ENCODE results near the gene ZDHHC22. TPM values are rescaled to one million over a fixed set of nuclear protein-coding genes. Genes with fewer than 3 reads are reported as not detected.

Gene ZDHHC22
- polyA plus RNA-seq, 1 of the 3 experiments (the other 2 are of a cell fraction), result not detected

- POLR2A ChIA-PET, result no interaction called here
- Histone ChIP-seq H3K9me2 (no peaks in the 10 kb centered on the region), H3K36me3 (replicated peaks in 1 of 2; ENCODE audit: control insufficient read depth in 1 of 2, insufficient read depth in 2 of 2, low read length in 1 of 2) (no peaks in the 10 kb centered on the region), H2AFZ (ENCODE audit: low read depth) (no peak overlapping the region), H3K27me3 (ENCODE audit: insufficient read depth) (peaks cover 8% of the 10 kb centered on the region; the same call in 1 of the 2 replicates), H3K79me2 (ENCODE audit: insufficient read depth) (no peaks in the 10 kb centered on the region), H3K9me3 (no peaks in the 10 kb centered on the region), H3K27ac (ENCODE audit: low read depth in 2 of 2, low read length in 1 of 2) (no peak overlapping the region), H3F3A (replicated peaks; ENCODE audit: insufficient read depth) (no peaks in the 10 kb centered on the region), H3K4me2 (no peak overlapping the region), H3K4me3 (ENCODE audit: low read depth in 2 of 2, low read length in 1 of 2) (no peak overlapping the region), H3K9ac (no peak overlapping the region), H4K20me1 (ENCODE audit: insufficient read depth) (no peaks in the 10 kb centered on the region), H3K4me1 (ENCODE audit: control insufficient read depth in 1 of 2, insufficient read depth in 2 of 2, low read depth in 1 of 2, low read length in 1 of 2) (peaks cover 0 to 2% of the 10 kb centered on the region in 2 experiments; a peak in 1 of 4 replicates)
- peak; percentile 3 for DNase-seq
- no peak for TF ChIP-seq JUND (IDR thresholded peaks at IDR 0.05)
- TF ChIP-seq RCOR1 (IDR thresholded peaks at IDR 0.05; ENCODE audit: low read length), result no peak
- no peak for TF ChIP-seq TAF1 (IDR thresholded peaks at IDR 0.05; ENCODE audit: borderline replicate concordance, low read depth, low read length)
- TF ChIP-seq PBX3 (IDR thresholded peaks at IDR 0.05), result no peak
- no peak for TF ChIP-seq RFX5 (IDR thresholded peaks at IDR 0.05; ENCODE audit: low read length)
- no peak for TF ChIP-seq POLR2AphosphoS5 (IDR thresholded peaks at IDR 0.05; ENCODE audit: low read depth, low read length)
- no peak for TF ChIP-seq SIN3A (IDR thresholded peaks at IDR 0.05; ENCODE audit: borderline replicate concordance, low read depth, low read length)
- TF ChIP-seq TCF12 (IDR thresholded peaks at IDR 0.05), result no peak
- no peak for TF ChIP-seq EP300 (IDR thresholded peaks at IDR 0.05; ENCODE audit: borderline replicate concordance in 1 of 2, low read depth in 1 of 2, low read length in 1 of 2)
- no peak for TF ChIP-seq FOXJ3 (CRISPR knock-in tag; IDR thresholded peaks at IDR 0.05)
- TF ChIP-seq, protein P1, sequence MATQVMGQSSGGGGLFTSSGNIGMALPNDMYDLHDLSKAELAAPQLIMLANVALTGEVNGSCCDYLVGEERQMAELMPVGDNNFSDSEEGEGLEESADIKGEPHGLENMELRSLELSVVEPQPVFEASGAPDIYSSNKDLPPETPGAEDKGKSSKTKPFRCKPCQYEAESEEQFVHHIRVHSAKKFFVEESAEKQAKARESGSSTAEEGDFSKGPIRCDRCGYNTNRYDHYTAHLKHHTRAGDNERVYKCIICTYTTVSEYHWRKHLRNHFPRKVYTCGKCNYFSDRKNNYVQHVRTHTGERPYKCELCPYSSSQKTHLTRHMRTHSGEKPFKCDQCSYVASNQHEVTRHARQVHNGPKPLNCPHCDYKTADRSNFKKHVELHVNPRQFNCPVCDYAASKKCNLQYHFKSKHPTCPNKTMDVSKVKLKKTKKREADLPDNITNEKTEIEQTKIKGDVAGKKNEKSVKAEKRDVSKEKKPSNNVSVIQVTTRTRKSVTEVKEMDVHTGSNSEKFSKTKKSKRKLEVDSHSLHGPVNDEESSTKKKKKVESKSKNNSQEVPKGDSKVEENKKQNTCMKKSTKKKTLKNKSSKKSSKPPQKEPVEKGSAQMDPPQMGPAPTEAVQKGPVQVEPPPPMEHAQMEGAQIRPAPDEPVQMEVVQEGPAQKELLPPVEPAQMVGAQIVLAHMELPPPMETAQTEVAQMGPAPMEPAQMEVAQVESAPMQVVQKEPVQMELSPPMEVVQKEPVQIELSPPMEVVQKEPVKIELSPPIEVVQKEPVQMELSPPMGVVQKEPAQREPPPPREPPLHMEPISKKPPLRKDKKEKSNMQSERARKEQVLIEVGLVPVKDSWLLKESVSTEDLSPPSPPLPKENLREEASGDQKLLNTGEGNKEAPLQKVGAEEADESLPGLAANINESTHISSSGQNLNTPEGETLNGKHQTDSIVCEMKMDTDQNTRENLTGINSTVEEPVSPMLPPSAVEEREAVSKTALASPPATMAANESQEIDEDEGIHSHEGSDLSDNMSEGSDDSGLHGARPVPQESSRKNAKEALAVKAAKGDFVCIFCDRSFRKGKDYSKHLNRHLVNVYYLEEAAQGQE (IDR thresholded peaks at IDR 0.05; ENCODE audit: low read depth, low read length), result no peak
- no peak for TF ChIP-seq RXRA (IDR thresholded peaks at IDR 0.05; ENCODE audit: borderline replicate concordance, low read depth)
- TF ChIP-seq USF1 (IDR thresholded peaks at IDR 0.05; ENCODE audit: borderline replicate concordance, low read depth), result no peak
- no peak for TF ChIP-seq MEF2A (IDR thresholded peaks at IDR 0.05; ENCODE audit: borderline replicate concordance, low read depth)
- TF ChIP-seq NFIC (IDR thresholded peaks at IDR 0.05; ENCODE audit: borderline replicate concordance), result no peak
- TF ChIP-seq GATA2 (CRISPR knock-in tag; IDR thresholded peaks at IDR 0.05), result no peak
- WGBS (ENCODE audit: low lambda C conversion rate), result 17% methylated on average over 1 of the region's 1 CpG
- CTCF ChIA-PET, result interaction anchor here (0.8 to 2.2 kb wide), 3 partner anchors 9 to 39 kb away, joined by 3 to 13 read pairs (median 7); partner anchors contain the start of gene TMEM63C
Observed at GRCh38 chr14:77190977-77191376, 49.4 kb upstream of the ZDHHC22 start.

Measured in SK-N-SH (cell line).